Stimulated activated CD4-positive, alpha-beta T cell treated with anti-CD3 and anti-CD28 coated beads, Interleukin-15, amount 100 ng/mL, for 48 hours (primary cell): Measurements from ENCODE around the gene EDN3.
A peak's percentile ranks its signal among the peaks of the same experiment; 100 is the strongest.

Experiments used
- DNase-seq, 2 donors: peaks; one replicate each; pipeline ENCODE4 v3.0.0-alpha.2; 2020; ENCODE audit warnings: low read depth in 2 of 2

The EDN3 gene, protein sequence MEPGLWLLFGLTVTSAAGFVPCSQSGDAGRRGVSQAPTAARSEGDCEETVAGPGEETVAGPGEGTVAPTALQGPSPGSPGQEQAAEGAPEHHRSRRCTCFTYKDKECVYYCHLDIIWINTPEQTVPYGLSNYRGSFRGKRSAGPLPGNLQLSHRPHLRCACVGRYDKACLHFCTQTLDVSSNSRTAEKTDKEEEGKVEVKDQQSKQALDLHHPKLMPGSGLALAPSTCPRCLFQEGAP

DNA sequence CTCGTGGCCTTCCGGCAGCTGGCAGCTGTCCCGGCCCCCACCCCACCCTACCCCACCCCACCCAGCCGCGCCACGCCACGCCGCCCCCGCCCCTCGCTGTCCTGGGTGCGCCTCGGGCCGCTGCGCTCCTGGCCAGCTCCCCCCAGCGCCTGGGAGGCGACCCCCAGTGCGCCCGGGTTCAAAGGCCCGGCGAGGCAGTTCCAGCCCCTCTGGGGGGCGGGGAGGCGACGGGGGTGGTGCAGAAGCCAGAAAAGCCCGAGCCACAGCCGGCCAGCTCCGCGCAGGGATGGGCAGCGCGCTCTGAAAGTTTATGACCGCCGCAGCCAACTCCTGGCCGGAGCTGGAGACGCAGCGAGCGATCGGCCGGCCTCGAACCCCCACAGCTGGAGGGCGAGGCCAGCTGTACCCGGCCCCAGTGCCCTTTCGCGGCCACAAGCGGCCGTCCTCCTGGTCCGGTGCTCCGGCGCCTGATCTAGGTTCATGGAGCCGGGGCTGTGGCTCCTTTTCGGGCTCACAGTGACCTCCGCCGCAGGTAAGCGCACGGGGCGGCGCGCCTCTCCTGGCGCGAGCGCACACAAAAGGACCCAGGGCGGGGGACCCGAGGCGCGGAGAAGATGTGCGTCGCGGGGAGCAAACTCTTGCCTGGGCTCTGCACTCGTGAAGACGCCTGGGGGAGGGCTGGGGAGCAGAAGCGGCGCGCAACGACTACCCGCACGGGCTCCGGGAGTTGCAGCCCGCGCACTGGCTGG lies at the start of gene EDN3:
EDN3 (plus strand) TSS at position 279 of the 749 bp plus-strand sequence; CDS start at position 481, 202 bp downstream.
- no peak for DNase-seq

DNA sequence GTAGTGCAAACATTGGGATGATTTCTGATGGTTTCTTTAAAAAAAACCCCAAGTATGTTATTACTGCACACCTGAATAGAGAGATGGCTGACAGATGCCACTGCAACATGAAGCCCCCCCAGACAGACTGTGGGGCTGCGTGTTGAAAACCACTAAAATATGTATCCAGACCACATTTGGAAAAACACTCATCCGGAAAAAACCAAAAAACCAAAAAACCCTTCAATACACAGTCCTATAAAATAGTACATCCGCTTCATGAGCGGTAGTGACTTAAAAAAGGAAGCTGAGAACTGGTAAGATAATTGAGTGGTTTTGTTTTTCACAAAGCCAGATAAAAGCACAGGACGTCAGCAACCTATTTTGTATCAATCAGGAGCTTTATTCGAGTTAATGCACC lies 47.1 kb upstream of the EDN3 start:
- DNase-seq, result no peak

DNA sequence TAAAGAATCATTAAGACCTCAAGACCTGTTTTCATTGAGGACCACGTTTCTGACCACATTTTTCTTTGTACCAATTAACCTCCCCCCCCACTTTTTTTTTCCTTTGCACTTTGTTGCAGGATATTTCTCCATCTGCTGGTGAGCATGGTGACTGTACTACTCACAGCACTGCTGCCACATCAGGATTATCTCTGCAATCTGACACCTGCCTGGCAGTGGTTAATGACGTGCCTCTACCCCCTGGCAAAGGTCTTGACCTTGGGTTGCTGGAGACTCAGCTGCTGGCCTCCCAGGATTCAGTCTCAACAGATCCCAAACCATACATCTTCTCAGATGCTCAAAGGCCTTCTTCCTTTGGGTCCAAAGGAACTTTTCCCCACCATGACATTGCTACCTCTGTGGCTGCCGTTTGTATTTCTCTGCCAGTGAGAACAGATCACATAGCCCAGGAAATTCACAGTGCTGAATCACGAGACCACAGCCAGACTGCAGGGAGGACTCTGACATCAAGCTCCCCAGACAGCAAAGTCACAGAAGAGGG lies 46.6 kb upstream of the EDN3 start:
- DNase-seq, result peak in 1 of 2 donors; percentile 4

DNA sequence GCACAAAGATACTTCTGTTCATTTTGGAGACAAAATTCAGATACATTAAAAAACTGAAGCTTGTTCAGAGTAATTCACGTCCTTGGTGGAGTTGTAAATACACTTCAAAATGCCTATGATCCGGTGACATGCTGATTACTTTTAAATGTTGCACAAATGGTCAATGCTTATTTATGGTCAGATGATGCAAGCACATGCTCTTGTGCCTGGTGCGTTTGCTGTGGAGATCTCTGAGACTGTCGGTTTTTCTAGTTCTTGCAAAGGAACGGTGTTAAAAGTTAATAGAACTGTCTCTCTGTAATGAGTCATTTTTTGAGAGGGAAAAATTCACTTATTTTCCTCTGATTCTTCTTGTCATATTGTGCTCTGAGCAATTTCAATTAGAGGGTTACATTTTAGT lies 45.2 kb upstream of the EDN3 start:
- no peak for DNase-seq

DNA sequence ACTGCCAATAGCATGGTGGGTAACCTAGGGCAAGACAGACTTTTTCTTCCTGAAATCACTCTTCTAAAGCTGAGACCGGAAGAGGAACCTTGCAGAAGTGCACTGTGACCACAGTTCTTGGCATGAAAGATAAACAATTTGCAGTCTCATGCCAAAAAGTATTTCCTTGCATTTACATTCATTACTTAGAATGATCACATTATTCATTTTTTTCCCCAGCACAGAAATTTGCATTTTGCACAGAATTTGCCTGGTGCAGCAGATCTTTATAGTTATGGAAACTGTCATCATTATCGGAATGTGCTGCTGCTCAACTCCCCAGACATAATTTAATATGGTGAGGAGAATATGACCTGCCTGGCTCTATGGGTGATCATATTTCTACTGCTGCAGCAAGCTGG lies 42.2 kb upstream of the EDN3 start:
- no peak for DNase-seq

DNA sequence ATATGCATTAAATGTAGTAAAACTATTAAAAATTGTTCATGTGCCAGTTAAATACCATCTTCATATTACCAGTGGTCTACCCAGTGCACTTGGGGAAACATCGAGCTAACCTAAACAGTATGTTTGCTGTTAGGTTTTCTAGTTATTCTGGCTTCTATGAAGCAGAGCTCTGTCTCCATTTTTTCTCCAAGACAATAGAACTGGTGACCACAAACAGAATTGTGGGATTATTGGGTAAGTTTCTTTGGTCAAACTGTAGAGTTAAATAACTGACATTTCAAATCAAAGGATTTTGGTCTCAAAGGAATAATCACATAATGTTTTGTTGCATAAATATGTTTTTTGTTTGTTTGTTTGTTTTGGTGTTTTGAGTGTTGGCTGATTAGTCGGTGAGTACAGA lies 40.5 kb upstream of the EDN3 start:
- DNase-seq, result no peak

DNA sequence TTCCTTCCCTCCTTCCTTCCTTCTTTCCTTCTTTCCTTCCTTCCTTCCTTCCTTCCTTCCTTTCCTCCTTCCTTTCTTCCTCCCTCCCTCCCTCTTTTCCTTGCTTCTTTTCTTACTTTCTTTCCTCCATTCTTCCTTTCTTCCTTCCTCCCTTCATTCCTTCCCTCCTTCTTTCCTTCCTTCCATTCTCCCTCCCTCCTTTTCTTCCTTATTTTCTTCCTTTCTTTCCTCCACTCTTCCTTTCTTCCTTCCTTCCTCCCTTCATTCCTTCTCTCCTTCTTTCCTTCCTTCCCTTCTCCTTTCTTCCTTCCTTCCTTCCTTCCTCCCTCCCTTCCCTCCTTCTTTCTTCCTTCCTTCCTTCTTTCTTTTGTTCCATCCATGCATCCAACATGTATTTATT lies 35.1 kb upstream of the EDN3 start:
- no peak for DNase-seq

DNA sequence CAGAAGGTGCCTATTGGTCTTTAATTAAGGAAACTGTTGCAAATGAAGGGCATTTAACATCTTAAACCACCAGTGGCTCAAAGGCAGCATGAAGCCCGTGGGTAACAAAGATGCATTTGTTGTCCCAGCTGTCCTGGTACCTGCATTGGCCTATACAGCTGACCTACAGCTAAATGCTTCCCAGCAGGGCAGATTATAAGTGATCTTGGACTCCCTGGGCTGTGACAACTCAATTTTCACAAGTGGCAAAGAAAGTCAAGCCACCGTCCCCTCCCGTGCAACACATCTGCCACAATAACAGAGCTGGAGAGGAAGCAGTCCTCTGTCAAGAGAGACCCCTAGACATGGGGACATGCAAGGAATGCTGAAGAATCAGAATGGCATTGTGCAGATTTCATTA lies 31.5 kb upstream of the EDN3 start:
- no peak for DNase-seq

DNA sequence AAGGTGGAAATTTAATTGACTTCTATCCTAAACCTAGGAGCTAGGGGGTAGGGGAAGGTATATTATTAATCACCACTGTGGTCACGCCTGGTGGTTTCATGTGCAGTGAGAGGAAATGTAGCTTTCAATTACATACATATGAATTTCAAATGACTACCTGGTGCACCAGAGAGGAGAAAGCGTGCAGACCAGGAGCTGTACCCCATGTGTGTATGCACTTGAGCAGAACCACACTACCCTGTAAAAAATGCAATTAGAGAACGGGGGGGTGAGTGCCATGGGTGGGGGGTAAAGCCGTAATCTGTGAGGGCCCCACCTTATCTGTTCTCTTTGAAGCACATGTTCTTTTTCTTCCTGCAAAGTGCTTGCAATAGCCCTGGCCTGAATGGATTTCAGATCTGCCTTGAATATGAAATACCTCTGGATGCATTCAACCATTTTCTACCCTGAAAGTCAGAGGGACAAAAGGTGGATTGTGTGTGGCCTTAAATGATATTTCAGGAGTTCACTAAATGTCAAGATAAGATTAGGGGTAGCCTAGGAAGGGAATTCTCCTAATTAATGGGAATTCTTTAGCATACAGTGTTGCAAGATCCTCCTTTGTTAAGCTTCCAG lies 30.9 kb upstream of the EDN3 start:
- DNase-seq, result no peak

DNA sequence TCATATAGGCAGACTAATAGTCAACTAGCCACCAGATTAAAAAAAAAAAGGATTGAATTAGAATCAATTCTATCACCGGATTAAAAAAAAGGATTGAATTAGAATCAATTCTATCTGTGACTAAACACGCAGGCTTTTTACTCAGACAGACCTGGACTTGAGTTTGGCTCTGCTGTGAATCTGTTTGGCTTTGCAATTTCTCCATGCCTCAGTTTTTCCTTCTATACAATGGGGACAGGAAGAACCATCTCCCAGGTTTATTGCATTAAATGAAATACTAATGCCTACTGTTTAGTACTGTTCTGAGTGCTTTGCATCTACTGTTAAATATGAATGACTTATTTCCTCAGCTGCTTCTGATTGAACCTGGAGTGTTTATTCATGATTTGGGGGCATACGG lies 30.0 kb upstream of the EDN3 start:
- DNase-seq, result no peak

DNA sequence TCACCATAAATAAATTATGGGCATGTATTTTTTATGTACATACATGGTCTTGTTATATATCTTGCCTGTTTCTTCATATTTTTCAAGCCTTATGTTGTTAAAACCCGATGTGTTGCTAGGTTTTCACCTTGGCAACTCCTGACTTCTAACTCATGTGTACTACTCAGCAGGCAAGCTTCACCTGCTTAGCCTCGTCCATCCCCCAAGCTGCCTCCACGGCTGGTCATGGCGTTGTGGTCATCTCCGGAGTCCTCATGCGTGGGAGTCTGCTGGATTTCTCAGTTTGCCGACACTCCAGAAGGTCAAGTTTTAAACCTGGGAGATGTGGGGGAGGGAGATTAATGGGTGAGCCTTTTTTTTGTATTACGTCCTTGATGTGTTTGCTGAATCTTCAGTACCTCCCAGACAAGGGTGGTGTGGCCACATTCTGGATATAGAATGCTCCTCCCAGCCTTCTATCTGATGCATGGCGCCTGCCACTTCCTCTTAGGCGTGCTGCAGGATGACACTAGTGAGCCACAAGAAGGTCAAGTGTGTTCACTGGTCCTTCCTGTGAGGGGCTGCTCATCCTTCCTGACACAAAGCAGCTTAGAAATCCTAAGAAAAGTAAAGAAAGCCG lies 26.6 kb upstream of the EDN3 start:
- DNase-seq, result no peak

DNA sequence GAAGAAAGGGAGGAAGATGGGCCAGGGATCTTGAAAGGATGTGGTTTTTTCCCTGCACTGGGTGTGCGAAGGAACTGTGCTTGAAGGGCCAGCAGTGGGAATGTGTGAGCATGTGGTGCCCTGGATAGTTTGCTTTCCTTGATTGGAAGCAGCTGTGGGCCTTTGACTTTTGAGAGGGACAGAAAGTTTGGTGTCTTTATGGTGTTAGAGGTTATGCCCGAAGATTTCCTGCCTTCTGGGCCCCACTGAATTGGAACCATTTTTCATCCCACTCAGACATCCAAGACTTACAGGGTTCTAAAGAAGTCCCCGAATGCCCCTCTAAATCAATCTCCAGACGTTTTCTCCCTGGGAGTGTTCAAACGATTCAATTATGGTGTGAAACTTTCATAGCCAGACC lies 23.5 kb upstream of the EDN3 start:
- no peak for DNase-seq

DNA sequence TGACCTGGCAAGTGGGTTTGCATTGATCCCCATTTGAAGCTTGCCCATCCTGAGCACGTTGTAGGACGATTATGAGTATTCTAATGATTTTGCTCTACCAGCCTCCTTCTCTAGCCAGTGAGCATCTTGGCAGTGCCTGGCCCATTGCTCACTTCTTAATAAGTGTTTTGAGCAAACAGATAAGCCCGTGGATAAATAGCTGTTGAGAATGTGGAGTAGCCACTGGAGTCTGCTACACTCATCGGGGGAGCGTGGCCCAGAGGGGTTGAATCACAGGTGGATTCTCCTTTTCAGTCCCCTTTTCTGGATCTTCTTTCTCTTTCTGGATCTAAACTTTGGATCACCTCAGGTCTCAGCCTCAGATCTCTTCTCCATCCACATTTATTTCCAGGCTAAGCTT lies 15.9 kb upstream of the EDN3 start:
- no peak for DNase-seq

DNA sequence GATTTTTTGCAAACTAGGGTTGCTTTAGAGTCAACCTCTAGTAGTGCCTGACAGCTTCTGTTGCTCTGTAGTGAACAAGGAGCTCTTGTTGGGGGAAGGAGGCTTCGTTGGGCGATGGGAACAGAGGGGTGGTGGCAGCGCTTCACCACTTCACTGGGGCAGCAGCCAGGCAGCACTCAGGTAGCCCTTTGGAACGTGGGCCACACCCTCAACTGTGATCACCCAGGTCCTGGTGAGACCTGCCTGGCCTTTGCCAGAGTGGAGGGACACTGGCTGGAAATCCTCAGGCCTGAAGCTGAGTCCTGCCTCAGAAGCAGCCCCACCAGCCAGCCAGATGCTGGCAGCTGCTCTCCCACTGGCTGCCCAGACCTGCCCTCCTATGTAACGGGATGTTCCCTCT lies 10.4 kb upstream of the EDN3 start:
- no peak for DNase-seq

DNA sequence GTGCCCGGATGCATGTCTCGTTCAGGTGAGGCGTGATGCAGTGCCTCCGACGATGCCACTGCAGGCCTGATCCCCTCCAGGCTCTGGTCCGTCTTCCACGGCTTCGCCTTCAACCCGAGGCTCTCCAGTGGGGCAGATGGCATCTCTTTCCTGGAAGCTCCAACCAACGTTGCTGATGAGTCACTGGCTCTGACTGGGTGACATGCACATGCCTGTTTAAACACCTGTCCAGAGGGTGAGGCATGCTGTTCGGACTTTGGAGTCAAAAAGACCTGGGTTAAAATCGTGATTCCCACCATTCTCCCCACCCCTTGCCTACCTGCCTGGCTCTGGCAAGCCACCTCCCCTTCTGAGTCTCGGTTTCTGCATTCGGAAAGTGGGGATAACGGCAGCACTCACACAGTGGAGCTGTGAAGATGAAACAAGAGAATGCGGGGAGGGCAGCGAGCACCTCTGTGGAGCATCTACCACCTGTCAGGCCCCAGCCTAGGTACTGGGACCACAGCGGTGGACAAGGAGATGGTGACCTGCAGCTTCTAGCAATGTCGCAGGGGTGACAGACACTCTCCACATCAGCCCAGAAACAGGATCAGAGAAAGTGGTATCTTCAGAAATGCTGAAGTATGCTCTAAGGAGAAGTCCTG lies 8.5 kb upstream of the EDN3 start:
- DNase-seq, result no peak

DNA sequence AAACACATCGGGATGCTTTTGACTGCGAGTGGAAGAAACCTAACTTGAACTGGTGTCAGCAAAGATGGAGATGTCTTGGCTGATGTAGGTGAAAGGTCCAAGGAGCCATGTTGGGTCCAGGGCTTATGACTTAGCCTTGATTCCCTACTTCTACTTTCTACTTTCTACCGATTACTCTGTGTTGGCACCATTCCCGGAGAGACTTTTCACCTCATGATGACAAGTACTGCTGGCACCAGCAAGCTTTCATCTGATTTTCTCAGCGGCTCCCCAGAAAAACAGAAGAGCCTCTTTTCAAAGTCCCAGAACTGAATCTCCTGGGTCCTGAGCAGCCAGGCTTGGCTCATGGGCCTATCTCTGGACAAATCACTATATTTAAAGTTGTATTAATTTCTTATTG lies 4.9 kb upstream of the EDN3 start:
- DNase-seq, result no peak

DNA sequence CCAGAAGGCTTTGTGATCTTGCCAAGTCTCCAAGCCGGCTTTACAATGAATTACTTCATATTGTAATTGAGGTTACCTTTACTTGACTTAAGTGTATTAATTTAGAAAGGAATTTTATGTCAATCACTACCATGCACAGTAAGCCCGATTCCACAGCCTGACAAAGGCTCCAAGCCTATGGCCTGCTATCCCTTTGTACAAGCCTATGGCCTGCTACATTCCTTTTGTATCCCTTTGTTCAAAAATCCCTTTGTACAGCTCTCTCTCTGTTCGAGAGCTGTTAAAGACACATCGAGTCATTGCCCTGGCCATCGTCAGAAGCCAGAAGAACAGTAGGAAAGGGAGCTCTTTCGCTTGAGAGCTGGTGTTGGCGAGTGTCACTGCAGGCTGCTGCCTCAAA lies 2.7 kb upstream of the EDN3 start:
- DNase-seq, result no peak

DNA sequence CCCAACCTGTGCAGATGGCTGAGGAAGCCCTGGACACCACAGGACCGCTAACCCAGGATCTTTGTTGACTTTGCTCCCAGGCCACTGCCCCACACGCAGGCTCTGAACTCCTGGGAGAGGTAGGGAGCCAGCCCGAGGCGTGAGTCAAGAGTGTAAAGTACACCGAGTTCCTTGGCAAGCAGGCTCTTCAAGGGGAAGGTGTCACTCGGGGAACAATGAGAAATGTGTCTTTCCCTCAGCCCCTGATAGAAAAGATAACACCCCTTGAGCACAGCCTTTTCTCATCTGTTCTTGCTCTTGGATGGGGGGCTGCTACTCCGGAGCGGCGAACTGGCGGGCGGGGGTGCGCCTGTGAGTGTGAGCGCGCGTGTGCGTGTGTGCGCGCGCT lies 472 bp upstream of the EDN3 start:
- no peak for DNase-seq

DNA sequence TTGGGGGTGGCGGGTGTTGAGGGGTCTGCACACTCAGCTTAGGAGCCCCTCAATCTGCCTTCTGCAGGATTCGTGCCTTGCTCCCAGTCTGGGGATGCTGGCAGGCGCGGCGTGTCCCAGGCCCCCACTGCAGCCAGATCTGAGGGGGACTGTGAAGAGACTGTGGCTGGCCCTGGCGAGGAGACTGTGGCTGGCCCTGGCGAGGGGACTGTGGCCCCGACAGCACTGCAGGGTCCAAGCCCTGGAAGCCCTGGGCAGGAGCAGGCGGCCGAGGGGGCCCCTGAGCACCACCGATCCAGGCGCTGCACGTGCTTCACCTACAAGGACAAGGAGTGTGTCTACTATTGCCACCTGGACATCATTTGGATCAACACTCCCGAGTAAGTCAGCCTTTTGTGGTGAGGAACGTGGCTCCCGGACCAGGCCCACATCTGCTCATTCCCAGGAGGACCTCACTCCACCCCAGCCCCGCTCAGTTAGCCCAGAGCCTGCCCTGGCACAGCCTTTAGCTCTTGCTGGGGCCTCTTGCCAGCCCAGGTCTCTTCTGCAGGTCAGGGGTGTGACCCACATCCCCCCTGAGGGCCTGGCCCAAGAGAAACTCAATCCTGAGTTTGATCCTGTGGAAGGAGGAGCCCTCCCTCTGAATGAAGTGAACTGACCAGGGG lies 1.1 kb downstream of the EDN3 start:
- no peak for DNase-seq

DNA sequence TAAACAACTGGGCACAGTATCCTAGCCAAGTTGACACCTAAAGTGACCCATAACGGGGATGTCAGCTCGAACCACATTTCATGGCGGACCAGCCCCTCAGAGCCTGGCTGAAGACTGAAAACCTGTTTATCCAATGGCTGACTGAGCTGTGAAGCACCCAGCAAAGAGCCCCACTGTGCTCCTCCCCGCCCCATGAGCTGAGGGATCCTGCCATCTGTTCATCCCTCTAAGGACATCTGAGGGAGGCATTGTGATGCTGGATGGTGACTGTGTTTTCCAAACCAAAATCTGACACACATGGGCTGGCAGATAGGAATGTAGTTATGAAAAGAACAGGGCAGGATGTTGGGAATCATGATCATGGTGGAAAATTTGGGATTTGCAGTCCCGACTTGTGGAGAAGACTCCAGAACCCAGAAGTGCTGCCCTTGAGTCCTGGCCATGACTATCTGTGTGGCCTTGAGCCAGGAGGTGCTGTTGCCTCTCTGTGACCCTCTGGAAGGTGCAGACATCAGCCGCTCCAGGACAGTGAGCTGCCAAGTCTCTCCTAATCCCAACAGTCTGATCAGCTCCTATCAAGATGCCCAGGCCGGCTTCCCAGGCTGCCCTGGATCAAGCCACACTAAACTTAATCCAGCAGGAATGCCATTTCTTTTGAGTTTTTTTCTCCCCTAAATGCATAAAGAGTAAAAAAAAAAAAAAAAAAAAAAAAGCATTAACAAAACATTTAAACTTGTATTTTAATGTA lies 5.7 kb downstream of the EDN3 start:
- no peak for DNase-seq

DNA sequence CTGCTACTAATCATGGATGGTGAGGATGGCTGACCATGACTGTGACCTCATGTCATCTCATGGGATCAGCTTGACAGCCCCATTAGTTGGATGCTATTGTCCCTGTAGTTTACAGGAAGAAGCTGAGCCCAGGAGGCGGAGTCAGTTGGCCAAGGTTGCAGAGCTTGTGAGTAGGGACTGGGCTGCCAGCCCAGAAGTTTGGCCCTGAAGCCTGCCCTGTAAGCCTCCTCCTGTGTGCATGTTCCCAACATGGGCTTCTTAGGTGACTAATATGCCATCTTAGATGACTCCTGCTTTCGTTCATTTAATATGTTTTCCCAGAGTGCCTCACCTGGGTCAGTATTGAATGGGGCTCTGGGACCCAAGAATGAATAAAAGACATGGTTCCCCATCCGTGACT lies 6.9 kb downstream of the EDN3 start:
- no peak for DNase-seq
